ENCODE data around the gene RLN3.
A peak's percentile ranks its signal among the peaks of the same experiment; 100 is the strongest.

RLN3 gene

DNA sequence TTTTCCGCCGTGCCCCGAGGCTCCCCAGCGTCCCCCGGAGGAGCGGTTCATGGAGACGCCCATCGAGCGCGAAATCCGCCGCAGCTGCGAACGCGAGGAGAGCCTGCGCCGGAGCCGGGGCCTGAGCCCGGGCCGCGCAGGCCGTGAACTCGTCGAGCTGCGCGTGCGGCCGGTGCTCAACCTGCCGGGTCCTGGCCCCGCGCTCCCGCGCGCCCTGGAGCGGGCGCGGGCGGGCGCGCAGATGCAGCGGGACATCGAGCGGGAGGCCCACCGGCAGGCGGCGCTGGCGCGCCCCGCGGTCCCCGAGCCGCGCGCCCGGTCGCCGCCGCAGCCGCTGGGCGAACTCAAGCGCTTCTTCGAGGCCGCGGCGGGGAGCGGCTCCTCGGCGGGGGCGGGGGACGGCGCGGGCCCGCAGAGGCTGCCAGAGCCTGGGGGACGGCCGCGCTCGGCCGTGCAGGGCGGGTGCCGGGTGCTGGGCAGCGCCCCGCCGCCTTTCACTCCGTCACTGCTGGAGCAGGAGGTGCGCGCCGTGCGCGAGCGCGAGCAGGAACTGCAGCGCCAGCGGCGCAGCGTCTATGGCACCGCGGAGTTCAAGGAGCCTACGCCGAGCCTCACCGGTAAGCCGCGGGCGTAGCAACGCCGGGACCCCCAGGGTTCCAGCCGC is 45.4 kb downstream of the RLN3 start:
- Histone ChIP-seq H4K20me1 (ENCODE audit: insufficient read depth, low read length) (peaks cover 4% of the 10 kb centered on the region; the same call in 1 of the 2 replicates), H3K79me2 (ENCODE audit: insufficient read depth, low read length) (peaks cover 32% of the 10 kb centered on the region), H3K4me3 (ENCODE audit: low read depth in 1 of 2, low read length in 2 of 2) (peak overlapping the region; percentile 83 to 92), H3K27ac (ENCODE audit: low read length) (peak overlapping the region; percentile 80), H3K9me3 (ENCODE audit: insufficient read depth, low read length, severe bottlenecking) (no peaks in the 10 kb centered on the region), H3K36me3 (ENCODE audit: insufficient read depth, low read length) (peaks cover 4% of the 10 kb centered on the region; the same call in 1 of the 2 replicates), H3K9ac (ENCODE audit: low read depth, low read length) (peak overlapping the region; percentile 78), H3K27me3 (ENCODE audit: insufficient read depth, low read length, poor library complexity) (peaks cover 17% of the 10 kb centered on the region), H2AFZ (ENCODE audit: low read depth, low read length) (peak overlapping the region; percentile 83), H3K4me2 (ENCODE audit: insufficient read depth, low read length) (peak overlapping the region; percentile 85), H3K4me1 (ENCODE audit: insufficient read depth, low read length) (peaks cover 35% of the 10 kb centered on the region)
- ATAC-seq (ENCODE audit: insufficient read depth, low read depth) (peak; percentile 73), DNase-seq (peak; percentile 81)
- no peak for TF ChIP-seq EZH2 (IDR thresholded peaks at IDR 0.05; ENCODE audit: borderline replicate concordance, low read depth, low read length, severe bottlenecking)
- TF ChIP-seq, protein P1, sequence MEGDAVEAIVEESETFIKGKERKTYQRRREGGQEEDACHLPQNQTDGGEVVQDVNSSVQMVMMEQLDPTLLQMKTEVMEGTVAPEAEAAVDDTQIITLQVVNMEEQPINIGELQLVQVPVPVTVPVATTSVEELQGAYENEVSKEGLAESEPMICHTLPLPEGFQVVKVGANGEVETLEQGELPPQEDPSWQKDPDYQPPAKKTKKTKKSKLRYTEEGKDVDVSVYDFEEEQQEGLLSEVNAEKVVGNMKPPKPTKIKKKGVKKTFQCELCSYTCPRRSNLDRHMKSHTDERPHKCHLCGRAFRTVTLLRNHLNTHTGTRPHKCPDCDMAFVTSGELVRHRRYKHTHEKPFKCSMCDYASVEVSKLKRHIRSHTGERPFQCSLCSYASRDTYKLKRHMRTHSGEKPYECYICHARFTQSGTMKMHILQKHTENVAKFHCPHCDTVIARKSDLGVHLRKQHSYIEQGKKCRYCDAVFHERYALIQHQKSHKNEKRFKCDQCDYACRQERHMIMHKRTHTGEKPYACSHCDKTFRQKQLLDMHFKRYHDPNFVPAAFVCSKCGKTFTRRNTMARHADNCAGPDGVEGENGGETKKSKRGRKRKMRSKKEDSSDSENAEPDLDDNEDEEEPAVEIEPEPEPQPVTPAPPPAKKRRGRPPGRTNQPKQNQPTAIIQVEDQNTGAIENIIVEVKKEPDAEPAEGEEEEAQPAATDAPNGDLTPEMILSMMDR (IDR thresholded peaks at IDR 0.05; ENCODE audit: borderline replicate concordance, extremely low read depth, low read length, poor library complexity, severe bottlenecking), result peak; percentile 73

DNA sequence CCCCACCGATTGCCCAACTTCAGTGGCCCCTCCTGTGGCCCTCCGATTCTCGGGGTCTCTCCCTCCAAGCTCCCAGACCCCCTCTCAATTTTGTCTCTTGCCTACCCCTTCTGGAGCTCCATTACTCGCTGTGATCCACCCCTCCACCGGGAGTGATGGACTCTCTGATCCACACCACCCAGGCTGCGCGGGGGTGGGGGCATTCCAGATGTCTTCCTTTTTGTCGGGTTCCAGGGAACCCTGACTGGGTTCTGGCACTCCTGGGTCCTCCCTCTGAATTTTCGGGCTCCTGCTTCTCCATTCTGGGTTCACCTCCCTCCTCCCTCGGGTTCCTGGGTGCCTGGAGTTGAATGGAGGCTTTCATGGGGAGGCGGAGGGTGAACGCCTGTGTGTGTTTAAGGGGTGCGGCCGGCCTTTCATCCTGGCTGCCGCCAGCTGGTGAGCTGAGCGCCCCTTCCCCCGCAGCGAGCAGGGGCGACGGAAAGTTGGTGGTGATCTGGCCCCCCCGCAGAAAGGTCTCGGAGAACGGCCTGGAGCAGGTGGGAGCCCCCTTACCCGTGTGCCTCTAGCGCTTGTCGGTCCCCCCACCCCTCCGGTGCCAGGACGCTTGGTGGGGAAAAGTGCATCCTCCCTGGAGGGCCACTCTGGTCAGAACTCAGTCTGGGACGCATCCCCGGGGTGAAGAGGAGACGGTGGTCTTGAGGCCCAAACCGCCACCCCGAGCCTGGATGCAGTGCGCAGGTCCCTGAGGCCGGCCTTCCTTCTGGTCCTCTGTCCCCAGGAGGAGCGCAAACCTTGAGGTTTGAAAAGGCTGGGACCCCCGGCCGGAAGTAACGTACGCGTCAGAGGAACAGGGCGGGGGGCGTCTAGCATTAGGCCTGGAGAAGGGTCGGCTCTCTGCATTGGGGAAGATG is 46.2 kb downstream of the RLN3 start:
- H3K4me2 ChIP-seq (ENCODE audit: insufficient read depth, low read length), result peak overlapping the region; percentile 85
- TF ChIP-seq, protein P1 (IDR thresholded peaks at IDR 0.05; ENCODE audit: borderline replicate concordance, extremely low read depth, low read length, poor library complexity, severe bottlenecking), result no peak
- no peak for TF ChIP-seq EZH2 (IDR thresholded peaks at IDR 0.05; ENCODE audit: borderline replicate concordance, low read depth, low read length, severe bottlenecking)
- ATAC-seq (ENCODE audit: insufficient read depth, low read depth), result peak; percentile 41
- peak overlapping the region; percentile 80 for H3K27ac ChIP-seq (ENCODE audit: low read length)
- H3K9ac ChIP-seq (ENCODE audit: low read depth, low read length), result peak overlapping the region; percentile 78
- peaks cover 4% of the 10 kb centered on the region; the same call in 1 of the 2 replicates for H3K36me3 ChIP-seq (ENCODE audit: insufficient read depth, low read length)
- peaks cover 32% of the 10 kb centered on the region for H3K79me2 ChIP-seq (ENCODE audit: insufficient read depth, low read length)
- H3K4me1 ChIP-seq (ENCODE audit: insufficient read depth, low read length), result peaks cover 35% of the 10 kb centered on the region
- H3K27me3 ChIP-seq (ENCODE audit: insufficient read depth, low read length, poor library complexity), result peaks cover 17% of the 10 kb centered on the region
- peak overlapping the region; percentile 83 for H2AFZ ChIP-seq (ENCODE audit: low read depth, low read length)
- peak overlapping the region; percentile 83 to 92 for H3K4me3 ChIP-seq (ENCODE audit: low read depth in 1 of 2, low read length in 2 of 2)
- DNase-seq, result peak; percentile 55
- no peaks in the 10 kb centered on the region for H3K9me3 ChIP-seq (ENCODE audit: insufficient read depth, low read length, severe bottlenecking)
- peaks cover 4% of the 10 kb centered on the region; the same call in 1 of the 2 replicates for H4K20me1 ChIP-seq (ENCODE audit: insufficient read depth, low read length)

DNA sequence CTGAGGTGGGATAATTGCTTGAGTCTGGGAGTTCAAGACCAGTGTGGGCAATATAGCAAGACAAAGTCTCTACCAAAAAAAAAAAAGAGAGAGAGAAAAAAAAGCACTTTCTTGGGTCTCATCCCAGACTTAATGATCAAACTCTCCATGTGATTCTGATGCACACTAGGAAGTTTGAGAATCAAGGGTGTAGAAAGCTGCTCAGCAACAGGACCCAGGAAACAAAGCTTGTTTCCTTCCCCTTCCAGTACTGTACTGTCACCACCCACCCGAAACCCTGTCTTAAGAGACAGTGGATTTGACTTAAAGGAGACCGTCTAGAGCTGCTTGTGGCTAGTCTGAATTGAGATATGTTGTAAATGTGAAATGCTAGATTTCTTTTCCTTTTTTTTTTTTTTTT is 50.5 kb downstream of the RLN3 start:
- Histone ChIP-seq H3K9ac (ENCODE audit: low read depth, low read length) (no peak overlapping the region), H3K36me3 (ENCODE audit: insufficient read depth, low read length) (peaks cover 4% of the 10 kb centered on the region; the same call in 1 of the 2 replicates), H3K4me1 (ENCODE audit: insufficient read depth, low read length) (peaks cover 42% of the 10 kb centered on the region), H3K27ac (ENCODE audit: low read length) (no peak overlapping the region), H3K4me3 (ENCODE audit: low read depth in 1 of 2, low read length in 2 of 2) (no peak overlapping the region), H2AFZ (ENCODE audit: low read depth, low read length) (no peak overlapping the region), H3K79me2 (ENCODE audit: insufficient read depth, low read length) (peaks cover 44% of the 10 kb centered on the region), H3K4me2 (ENCODE audit: insufficient read depth, low read length) (no peak overlapping the region), H3K27me3 (ENCODE audit: insufficient read depth, low read length, poor library complexity) (no peaks in the 10 kb centered on the region), H4K20me1 (ENCODE audit: insufficient read depth, low read length) (no peaks in the 10 kb centered on the region), H3K9me3 (ENCODE audit: insufficient read depth, low read length, severe bottlenecking) (no peaks in the 10 kb centered on the region)
- TF ChIP-seq, protein P1 (IDR thresholded peaks at IDR 0.05; ENCODE audit: borderline replicate concordance, extremely low read depth, low read length, poor library complexity, severe bottlenecking), result no peak
- no peak for TF ChIP-seq EZH2 (IDR thresholded peaks at IDR 0.05; ENCODE audit: borderline replicate concordance, low read depth, low read length, severe bottlenecking)
- no peak for DNase-seq
- ATAC-seq (ENCODE audit: insufficient read depth, low read depth), result no peak
